Testis (tissue), 2 donors: Measurements from ENCODE around the gene EHMT1.

Experiments used
- CTCF ChIP-seq, 3 experiments: fragments of 450-650 bp in 2 of 3; fragments of 200-600 bp in 1 of 3; sonication (generic) in 1 of 3; IDR thresholded peaks; one replicate each; pipeline ENCODE4 v1.5.1; 2016 to 2019; ENCODE audit warnings: antibody characterized with exemption in 3 of 3, mild to moderate bottlenecking in 2 of 3, moderate library complexity in 1 of 3
- POLR2A ChIP-seq: fragments of 450-650 bp; IDR thresholded peaks from one replicate; pipeline ENCODE4 v1.6.1; 2017; ENCODE audit warnings: antibody characterized with exemption, mild to moderate bottlenecking, moderate library complexity

GRCh38 chr9:137723783-137724445 is 105.1 kb downstream of the EHMT1 start:
- TF ChIP-seq CTCF (IDR thresholded peaks at IDR 0.05), result no peak
- no peak for TF ChIP-seq POLR2A
